SIG-M5 treated with dmso at 0.1 percent for 504 hours (cell line): Measurements from ENCODE around the gene DNAJC7.

Experiments used
- DNase-seq: peaks from one replicate; lab custom pipeline; 2025; ENCODE audit not compliant: unreplicated experiment; lab: John Stamatoyannopoulos, UW

The DNAJC7 gene, protein sequence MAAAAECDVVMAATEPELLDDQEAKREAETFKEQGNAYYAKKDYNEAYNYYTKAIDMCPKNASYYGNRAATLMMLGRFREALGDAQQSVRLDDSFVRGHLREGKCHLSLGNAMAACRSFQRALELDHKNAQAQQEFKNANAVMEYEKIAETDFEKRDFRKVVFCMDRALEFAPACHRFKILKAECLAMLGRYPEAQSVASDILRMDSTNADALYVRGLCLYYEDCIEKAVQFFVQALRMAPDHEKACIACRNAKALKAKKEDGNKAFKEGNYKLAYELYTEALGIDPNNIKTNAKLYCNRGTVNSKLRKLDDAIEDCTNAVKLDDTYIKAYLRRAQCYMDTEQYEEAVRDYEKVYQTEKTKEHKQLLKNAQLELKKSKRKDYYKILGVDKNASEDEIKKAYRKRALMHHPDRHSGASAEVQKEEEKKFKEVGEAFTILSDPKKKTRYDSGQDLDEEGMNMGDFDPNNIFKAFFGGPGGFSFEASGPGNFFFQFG

DNA sequence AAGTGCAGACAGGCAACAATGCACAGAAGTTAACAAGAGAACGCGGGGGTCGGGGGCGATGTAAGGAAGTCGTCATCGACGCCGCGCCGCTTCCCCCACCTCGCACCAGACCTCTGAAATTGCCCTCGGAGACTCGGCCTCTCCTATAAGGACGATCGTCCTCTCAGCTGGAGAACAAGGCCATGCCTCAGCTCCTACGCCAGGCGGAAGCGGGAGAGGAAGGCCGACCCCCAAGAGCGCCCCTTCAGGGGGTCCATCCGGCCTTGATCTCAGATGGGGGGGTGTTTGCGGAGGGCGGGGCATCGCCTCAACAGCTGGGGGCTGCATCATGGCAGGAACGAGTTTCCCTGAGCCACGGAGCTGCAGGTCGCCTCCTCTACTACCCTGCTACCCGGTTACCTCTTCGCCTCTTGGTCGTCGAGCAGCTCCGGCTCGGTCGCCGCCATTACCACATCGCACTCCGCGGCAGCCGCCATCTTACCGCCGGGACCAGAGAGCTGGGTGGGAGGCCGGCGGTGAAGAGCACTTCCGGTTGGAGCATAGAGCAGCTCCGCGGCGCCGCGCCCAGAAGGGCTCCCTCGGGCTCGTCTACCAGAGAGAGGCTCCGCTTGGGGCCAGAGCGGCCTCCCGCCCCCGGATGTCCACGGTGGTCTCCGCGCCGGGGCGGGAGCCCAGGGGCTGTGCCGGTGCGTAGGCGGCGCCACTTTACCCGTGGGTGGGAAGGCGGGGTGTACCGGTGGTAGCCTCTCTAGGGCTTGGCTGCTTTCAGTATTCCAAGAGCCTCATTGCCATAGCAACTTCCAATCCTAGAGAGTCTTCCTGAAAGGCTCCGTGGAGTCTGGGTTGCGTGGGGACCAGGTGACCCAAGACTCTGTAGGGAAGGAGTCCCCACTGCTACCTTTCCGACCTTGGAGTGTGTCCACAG, at the start of gene DNAJC7:
Gene DNAJC7, minus strand, starts transcription at position 499 of the 925 bp plus-strand sequence. Its CDS starts 23 bp downstream, at position 476.
- DNase-seq: peak; percentile 96

DNA sequence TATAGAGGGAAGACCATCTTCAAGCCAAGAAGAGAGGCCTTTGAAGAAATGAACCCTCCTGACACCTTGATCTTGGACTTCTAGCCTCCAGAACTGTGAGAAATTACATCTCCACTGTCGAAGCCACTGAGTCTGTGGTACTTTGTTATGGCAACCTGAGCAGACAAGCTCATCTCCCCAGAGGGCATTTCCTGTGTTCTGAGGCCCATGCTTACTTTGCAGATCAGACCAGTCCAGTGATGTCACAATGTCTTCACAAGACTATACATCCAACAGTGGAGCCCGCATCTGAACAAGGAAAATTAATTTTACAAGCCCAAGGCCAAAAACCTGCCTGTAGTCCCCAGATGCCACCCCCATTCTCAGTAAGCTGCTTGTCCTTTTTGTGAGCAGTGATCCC, 48.0 kb upstream of the DNAJC7 start:
- no peak for DNase-seq

DNA sequence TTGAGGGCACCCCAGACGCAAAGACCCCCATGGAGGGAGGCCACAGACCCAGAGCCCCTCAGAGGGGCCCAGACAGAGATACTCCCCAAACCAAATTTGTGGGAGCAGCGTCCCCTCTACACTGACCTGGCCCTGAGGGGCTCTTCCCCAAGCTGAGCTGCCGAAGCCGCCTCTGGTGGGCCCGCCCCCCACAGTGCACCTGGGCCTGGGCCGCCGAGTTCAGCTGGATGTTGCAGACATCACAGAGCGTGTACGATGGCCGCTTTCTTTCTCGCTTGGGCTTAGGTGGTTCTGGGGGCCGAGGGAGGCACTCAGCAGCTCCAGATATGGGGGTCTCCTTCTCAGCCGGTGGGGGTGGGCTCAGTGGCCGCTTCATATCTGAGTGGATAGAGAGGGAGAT, 45.4 kb upstream of the DNAJC7 start:
- DNase-seq: no peak

DNA sequence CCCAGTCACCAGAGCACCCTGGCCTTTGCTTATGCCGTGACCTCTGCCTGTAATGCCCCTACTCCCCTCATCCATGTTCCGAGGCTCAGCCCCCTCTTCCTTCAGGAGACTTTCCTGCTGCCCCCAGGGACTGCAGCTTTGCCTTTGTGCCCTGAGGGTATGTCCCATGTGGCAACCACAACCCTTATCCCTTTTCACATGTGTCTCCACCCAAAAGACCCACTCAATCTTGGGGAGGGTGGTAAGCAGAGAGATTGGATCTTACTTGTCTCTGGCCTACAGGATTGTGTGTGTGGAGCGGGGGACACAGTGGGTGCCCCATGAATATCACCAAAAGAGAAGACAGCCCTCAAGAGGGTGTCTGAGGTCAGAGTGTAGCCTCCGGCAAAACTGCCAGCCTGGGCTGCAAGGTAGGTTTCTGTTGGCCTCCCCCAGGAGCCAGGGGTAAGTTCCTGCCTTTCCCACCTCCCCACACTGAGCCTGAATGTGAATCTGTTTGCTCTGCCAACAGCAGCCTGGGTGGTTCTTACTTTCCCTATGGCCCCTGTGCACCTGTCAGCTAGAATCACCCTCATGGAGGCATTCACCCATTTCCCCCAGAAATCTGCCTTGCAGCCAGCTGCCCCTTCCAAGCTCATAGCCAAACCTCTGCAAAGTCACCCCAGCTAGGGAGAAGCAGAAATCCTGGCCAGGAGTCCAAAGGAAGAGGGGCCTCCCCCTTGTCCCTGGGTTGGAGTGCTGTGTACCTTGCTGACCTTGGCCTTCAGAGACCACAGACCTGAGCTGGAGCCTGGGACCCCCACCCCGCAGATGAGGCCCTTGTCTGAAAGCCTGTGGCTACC, 44.6 kb upstream of the DNAJC7 start:
- no peak for DNase-seq

- no peak for DNase-seq
Observed at GRCh38 chr17:42060231-42060630, 43.0 kb upstream of the DNAJC7 start.

GRCh38 chr17:42059815-42060214, 42.6 kb upstream of the DNAJC7 start:
- no peak for DNase-seq

DNA sequence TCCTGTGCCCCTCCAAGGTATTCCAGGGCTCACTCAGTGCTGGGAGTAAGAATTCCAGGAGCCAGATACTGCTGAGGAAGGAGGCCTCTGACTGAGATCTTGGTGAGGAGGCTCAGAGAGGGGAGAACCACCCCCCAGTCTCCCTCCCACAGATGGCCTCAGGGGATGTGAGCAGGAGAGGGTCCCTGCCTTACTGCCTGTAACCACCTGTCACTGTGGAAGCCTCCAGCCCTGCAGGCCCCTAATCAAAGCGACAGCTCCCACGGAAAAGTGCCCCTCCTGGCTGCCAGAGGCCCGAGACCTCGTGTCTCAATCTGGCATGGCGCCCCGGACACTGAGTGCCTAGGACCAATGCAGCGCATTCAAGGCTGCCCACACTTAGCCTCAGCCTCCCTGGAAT, 40.8 kb upstream of the DNAJC7 start:
- no peak for DNase-seq

DNA sequence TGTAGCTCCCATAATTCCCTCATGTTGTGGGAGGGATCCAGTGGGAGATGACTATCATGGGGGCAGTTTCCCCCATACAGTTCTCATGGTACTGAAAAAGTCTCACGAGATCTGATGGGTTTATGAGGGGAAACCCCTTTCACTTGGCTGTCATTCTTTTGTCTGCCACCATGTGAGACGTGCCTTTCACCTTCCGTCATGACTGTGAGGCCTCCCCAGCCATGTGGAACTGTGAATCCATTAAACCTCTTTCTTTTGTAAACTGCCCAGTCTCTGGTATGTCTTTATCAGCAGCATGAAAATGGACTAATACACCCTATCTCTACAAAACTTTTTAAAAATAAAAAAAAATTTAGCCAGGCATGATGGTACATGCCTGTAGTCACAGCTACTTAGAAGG, 39.4 kb upstream of the DNAJC7 start:
- no peak for DNase-seq

GRCh38 chr17:42055496-42055895, 38.3 kb upstream of the DNAJC7 start:
- DNase-seq: no peak

GRCh38 chr17:42055027-42055426, 37.8 kb upstream of the DNAJC7 start:
- no peak for DNase-seq

- DNase-seq: no peak
Observed at GRCh38 chr17:42053731-42054500, 36.7 kb upstream of the DNAJC7 start.

GRCh38 chr17:42052346-42052877, 35.2 kb upstream of the DNAJC7 start:
- DNase-seq: no peak

GRCh38 chr17:42051645-42052044, 34.4 kb upstream of the DNAJC7 start:
- no peak for DNase-seq

- no peak for DNase-seq
Observed at GRCh38 chr17:42051013-42051400, 33.8 kb upstream of the DNAJC7 start.

DNA sequence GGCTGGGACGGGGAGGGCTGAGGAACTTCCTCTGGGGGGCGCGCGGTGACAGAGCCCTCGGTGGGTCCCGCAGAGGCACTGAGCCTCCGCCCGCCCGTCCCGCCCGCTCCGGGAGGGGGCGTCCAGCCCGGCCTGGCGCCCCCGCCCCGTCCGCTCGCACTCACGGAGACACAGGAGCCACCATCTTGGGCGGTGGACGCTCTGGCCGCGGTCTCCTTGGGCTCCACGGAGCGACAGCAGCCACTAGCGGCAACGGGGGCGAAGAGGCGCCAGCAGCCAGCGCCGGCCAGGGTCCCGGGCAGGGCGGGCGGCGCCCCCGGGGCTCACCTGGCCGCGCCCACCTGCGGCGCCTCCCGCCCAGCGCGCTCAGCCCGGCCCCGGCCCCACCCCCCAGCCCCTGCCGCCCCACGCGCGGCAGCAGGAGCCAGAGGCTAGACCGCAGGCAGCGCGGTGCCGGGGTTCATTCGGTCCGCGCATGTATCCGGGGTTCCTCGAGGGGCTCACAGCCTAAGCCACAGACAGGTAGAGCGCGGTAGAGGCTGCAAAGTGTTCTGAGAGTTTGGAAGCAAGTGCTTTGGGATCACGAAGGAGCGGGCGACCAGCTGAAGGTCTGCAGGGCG, 33.3 kb upstream of the DNAJC7 start, which contains the start of gene C17orf113:
Gene C17orf113, minus strand, starts transcription at position 209 of the 620 bp plus-strand sequence. CDS start 7,225 bp downstream, outside the sequence.
- DNase-seq: no peak

- DNase-seq: no peak
Observed at GRCh38 chr17:42049834-42050392, 32.7 kb upstream of the DNAJC7 start.

GRCh38 chr17:42047343-42047742, 30.1 kb upstream of the DNAJC7 start:
- DNase-seq: no peak

DNA sequence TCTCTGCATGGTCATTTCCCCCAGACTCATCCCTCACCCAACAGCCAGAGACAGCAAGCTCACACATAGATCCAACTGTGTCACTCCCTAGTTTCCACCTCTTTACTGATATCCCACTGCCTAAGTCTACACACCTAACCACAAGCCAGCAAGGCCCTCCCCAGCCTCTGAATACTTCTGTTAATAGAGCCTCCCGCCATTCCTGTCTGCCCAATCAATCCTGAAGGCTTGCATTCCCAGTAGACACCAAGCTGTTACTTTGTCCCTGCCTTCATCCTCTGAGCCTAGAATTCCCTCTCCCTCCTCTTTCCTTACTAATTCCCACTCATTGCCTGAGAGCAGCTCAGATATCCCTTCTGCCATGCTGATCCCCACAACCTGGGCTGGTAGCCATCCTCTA, 28.5 kb upstream of the DNAJC7 start:
- DNase-seq: no peak
